Hepatic stellate cell (primary cell): Measurements from ENCODE around the gene GNB1L.

Experiments
- DNase-seq: peaks from one replicate; pipeline ENCODE4 v3.0.0; 2011; ENCODE audit warnings: low spot score

The GNB1L gene

DNA sequence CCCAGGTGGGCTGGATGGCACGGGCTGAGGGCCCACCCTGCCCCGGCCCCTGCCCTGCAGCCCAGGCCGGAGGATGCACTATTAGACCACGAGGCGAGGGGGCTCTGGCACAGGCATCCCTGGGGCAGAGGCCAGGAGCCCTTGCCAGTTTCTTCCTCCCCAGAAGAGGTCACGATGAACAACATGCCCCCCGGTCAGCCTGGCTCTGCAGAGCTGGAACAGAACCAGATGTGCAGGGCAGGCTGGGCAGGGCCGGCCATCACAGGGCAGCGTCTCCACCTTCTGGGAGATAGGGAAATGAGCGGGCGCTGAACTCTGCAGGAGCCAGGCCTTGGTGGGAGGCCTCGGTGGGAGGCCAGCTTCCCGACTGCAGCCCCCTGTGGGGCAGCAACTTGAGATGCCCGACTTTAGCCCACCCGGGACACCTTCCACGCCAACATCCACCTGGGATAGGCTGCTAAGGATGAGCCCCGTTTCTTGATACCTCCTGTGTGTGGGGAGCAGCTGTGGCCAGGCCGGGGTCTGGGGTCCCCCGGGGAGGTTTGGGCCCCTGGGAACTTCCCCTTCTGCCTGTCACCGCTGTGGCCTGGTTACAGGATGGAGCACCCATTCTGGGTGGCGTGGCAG is 21.8 kb upstream of the GNB1L start:
- no peak for DNase-seq

DNA sequence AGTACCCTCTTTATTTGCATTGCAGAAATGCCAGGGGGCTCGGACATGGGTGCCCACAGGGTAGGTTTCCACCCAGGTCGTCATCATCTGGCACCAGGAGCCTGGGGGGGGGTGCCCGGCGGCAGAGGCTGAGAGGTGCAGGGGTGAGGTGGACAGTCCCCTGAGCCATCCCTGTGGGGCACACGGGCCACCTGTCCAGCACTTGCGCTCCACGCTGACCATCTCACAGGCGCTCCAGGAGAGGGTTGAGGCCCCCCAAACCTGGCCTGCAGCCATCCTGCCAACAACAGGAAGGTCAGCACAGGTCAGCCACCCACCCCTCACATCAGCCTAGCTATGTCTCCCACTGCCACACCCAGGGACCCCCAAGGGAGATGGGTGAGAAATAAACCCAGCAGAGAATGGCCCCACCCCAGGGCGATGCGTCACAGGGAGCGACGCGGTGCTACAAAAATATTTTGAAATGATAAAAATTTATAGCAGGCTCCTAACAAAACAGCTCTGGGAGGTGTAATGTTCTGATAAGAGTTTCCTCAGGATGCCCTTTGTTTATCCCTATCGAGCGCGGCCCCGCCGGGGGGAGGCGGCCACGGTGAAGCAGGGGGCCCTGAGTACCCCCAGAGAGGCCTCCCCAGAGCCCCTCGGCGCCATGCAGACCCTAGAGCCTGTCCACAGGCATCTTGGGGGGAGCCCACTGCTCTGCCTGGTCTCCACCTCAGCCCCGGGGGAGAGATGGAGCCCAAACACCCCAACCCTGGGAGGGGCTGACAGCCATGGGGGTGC is 21.0 kb upstream of the GNB1L start:
- DNase-seq = no peak

DNA sequence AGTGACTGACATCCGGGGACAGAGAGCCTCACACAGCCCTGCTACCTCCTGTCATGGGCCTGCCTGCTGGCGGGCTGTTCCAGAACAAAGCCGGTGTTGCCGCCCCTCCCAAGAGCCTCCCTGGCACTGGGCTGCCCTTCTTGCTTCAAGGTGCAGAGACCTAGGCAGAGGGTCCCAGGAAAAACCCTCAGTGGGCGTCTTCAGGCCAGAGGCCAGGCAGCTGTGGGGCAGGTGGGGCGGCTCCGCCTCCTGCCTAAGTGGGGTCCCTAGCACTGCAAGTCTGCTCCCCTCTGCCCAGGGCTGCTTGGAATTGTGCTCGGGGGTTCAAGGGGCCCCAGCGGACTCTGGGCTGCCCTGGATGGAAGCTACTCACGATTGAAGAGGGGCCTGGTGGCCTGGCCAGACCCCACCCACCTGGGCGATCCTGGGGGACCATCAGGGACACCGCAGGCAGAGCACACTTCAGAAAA is 20.4 kb upstream of the GNB1L start:
- DNase-seq = no peak

- no peak for DNase-seq
These were observed 19.8 kb upstream of the GNB1L start for GRCh38 chr22:19874307-19875060.

GRCh38 chr22:19873960-19874306 is 19.3 kb upstream of the GNB1L start:
- DNase-seq = no peak

GRCh38 chr22:19873138-19873959 is 18.7 kb upstream of the GNB1L start:
- no peak for DNase-seq

GRCh38 chr22:19872779-19873137 is 18.1 kb upstream of the GNB1L start:
- DNase-seq = no peak

DNA sequence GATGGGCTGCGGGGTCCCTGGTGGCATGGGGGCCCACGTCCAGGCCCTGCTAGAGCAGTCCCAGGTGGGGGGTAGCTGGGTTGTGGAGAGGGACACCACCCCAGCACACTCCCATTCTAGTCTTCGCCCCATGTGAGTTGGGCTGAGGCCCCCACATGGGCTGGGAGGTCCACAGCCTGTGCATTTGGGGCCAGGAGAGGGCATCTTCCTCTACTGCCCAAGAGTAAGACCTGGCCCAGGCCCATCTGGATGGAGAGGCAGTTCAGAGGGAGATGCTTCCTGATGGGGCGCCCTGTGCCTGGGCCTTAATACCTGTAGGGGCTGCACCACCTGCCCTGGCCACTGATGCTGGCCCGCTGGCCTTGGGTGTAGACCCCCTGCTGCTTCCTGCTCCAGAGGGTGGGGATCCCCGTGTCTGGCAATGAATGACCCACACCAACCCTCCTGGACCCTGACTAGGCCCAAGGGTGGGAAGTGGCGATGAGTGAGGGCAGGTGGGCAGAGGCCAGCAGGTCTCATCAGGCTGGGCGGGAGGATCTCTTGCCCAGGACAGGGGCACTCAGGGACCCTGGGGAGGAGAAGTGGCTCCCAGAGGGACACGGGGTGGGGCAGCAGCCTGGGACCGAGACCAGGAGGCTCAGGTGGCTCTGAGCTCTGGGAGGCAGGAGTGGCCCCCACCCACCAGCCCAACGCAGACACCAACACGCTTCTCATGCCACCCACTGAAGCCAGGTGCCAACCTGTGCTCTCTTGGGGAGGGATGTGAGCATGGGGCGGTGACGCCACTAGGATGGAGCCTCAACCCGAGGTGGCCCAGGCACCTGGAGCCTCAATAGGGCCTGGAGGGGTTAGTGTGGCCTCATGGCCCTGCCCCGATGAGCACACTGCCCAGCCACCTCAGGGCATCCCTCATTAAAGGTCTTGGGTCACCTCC is 17.4 kb upstream of the GNB1L start:
- no peak for DNase-seq

- no peak for DNase-seq
These were observed 16.6 kb upstream of the GNB1L start for GRCh38 chr22:19871023-19871844.

- DNase-seq = no peak
These were observed 15.7 kb upstream of the GNB1L start for GRCh38 chr22:19870153-19871022.

- DNase-seq = no peak
These were observed 15.0 kb upstream of the GNB1L start for GRCh38 chr22:19869497-19870152.

GRCh38 chr22:19868773-19869471 is 14.2 kb upstream of the GNB1L start:
- DNase-seq = no peak

GRCh38 chr22:19868333-19868732 is 13.7 kb upstream of the GNB1L start:
- no peak for DNase-seq

DNA sequence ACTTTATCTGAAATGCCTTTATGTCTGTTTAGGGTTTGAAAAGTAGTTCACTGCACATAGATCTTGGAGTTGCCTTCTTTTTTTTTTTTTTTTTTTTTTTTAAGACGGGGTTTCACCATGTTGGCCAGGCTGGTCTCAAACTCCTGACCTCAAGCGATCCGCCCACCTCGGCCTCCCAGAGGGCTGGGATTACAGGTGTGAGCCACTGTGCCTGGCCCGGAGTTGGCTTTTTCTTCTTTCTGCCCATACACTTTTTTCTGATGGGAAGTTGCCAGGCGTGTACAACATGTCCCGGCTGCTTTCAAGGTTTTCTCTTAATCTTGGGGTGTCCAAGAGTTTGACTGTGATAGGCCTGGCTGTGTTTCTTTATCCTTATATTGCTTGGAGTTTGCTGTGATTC is 12.9 kb upstream of the GNB1L start:
- no peak for DNase-seq

GRCh38 chr22:19866665-19867009 is 12.0 kb upstream of the GNB1L start:
- no peak for DNase-seq

DNA sequence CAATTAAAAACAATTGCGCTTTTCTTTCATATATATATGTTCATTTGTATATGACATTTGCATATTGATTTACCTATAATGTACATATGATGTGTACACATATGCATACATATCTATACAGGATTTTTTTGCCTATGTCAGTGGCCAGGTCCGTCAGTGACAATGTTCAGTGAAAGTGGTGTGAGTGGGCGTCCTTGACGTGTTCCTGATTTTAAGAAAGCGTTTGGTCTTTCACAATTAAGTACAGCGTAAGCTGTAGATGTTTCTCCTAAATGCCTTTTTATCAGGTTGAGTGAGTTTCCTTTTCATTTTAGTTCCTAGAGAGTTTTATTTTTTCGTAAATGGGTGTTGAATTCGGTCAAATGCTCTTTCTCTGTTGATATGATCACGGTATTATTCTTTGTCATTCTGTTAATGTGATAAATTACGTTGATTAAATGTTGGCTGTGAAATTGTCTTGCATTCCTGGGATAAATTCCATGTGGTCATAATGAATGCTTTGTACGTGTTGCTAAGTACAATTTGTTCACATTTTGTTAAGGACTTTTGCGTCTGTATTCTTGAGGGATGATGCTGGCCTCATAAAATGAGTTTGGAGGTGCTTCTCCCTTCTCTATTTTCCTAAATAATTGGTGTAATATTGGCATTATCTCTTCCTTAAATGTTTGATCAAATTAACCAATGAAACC is 10.6 kb upstream of the GNB1L start:
- DNase-seq = no peak

- no peak for DNase-seq
These were observed 9.9 kb upstream of the GNB1L start for GRCh38 chr22:19864538-19865106.
